AG20443 (cell line): ENCODE data around the gene SPTB.

Experiments
- DNase-seq: peaks from one replicate; pipeline ENCODE4 v3.0.0; 2012; ENCODE audit warnings: low spot score, mixed read lengths

Gene SPTB

DNA sequence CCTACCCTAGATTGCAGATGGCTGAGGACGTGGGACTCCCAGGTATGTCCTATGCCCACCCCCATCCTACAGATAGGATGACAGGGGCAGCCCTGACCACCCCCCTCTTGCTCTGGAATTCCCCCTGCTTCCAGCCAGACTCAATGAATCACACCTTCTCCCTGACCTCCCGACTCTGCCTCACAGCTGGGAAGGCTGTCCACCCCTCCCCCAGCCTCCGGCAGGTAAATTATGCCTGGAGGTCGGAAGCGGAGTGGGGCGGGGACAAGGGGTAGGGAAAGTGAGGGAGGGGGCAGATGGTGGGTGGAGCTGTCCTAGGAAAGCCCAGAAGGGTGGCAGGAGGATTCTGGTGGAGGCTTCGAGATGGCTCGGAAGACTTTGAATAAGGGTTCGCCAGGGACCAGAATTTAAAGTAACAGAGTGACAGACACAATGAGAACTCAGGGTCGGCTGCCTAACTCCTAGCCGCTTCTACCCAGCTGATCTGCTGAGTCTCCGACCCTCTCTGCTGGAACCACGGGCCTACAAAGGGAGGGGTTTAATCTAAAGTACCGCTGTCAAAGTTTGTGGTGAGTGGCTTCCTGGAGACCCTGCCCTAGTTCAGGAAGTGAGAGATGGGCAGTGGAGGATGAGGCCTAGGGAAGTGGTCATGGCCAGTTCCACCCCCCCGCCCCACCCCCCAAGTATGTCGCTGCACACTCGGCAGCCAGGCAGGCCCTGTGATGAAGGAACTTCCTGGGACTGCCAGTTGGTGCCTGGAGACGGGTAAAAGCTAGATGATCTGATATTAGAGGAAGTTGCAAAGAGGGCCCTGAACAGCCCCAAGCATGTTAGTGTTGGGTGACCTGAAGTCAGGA is 171.3 kb downstream of the SPTB start:
- DNase-seq = no peak

DNA sequence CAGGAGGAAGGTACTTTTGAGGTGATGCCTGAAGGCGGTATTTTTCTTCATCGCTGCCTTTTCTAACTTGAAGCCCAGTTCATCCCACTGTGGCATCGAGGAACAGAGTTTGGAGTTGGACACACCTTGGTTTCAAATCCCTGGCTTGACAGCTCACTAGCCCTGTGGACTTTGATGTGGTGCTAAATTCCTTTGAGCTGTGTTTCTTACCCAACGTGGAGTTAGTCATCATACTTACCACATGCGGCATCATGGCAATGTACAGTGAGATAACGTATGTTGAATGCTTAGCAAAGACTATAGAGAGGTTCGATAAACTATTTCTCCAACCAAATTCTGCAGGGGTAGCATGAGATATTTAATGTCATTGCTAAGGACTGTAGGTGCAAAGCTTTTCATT is 172.0 kb downstream of the SPTB start:
- peak; percentile 49 for DNase-seq

DNA sequence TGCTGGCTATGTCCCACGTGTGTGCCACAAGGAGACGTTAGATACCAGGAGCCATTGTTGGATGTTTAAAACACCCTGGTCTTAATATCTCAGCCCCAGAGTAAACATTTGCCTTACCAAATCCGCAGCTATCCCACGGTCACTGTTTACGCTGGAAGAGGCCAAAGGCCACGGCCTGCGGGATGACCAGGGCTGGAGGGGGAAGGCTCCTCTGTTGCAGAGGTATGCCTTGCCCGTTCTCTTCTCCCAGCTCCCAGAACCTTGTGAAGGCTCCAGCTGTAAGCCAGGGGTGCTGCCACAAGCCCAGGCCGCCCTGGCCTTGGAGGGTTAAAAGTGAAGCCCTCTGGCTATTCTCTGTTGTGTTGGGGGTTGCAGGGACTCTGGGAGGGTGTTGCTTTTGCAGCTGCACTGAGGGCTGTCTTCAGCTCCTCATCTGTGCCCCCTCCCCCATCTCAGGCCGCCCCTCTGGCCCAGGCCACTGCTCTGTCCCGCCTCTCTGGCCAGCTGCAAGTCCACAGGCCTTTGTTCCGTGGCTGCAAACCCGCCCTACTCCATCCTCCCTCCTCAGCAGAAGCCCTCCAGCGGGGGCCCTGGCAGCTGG is 173.0 kb downstream of the SPTB start:
- DNase-seq = no peak

DNA sequence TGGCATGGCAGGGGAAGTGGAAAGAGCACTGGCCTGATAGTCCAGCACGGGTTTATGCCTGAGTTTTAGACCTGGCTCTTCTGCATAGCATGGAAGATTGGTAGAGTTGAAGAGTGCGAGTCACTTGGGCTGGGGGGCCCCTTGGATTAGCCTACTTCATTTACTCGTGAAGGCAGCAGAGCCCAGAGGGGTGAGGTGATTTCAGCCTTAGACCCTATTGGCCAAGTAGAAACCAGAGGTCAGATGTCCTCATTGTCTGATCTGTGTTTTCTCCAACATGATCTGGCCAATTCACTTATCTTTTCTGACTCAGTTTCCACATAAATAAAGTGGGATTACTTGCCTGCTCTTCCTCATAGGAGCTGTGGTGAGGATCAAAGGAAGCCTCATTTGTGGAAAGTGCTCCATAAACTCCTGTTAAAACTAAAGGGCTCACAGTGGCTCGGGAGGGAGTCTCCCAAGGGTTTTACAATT is 173.6 kb downstream of the SPTB start:
- no peak for DNase-seq

DNA sequence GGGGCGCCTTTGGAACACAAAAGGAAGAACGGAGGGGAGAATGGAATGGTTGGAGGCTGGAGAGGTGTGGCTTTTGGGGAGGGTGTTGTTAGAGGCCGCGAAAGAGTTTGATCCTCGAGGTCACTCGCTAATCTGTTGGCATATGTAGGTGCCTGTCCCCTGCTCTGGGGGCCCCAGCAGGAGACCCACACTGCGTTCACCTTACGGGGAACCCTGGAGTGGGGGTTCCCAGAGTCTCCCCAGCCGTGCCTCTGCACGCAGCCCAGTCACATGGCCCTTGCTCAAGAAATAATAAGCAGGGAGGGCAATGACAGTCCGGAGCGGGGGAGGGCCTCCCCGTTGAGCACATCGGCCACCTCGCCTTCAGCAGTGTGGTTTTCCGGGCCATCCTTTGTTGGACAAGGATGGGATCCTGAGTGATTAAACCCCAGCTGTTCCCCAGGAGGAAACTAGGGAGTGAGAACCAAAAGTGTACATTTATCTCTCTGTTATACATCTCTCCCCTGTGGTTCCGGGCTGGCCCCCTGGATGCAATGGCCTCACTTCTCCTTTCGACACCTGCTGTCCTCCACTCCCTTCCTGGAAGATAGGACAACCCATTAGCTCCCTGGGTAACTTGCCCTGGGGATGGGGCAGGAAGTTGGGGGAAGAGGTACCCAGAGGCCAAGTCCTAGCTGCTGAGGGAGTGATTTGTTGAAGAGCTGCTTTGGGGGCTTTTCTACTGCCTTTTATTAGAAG is 174.2 kb downstream of the SPTB start:
- DNase-seq = peak; percentile 49

DNA sequence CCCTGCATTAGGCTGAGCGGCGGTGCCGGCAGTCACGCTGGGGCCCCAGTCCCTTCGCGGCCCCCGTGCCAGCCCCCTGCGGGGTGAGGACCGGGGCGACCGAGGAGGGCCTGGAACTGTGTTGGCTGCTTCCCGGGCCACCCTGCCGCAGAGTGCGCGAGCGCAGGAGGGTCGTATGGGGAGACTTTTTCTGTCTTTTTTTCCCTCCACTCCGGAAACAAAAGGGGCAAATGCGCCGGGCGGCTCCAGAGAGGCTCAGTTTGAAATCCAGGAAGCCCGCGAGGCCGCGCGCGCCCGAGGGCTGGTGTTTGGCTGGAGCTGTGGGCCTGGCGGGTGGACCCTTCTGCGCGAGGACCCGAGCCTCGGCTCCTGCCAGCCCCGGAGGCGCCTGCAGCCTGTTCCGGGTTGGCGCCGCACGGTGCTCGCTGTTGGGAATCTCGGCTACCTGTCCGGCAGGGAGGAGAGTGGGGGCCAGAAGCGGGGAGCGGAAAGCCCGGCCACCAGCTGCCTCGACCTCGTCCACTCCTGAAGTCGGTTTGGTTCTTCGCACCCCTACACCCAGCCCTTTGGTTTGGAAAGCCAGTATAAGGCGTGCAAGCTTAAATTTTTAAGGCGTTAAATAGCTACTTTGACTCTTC is 174.8 kb downstream of the SPTB start:
- DNase-seq = peak; percentile 57

DNA sequence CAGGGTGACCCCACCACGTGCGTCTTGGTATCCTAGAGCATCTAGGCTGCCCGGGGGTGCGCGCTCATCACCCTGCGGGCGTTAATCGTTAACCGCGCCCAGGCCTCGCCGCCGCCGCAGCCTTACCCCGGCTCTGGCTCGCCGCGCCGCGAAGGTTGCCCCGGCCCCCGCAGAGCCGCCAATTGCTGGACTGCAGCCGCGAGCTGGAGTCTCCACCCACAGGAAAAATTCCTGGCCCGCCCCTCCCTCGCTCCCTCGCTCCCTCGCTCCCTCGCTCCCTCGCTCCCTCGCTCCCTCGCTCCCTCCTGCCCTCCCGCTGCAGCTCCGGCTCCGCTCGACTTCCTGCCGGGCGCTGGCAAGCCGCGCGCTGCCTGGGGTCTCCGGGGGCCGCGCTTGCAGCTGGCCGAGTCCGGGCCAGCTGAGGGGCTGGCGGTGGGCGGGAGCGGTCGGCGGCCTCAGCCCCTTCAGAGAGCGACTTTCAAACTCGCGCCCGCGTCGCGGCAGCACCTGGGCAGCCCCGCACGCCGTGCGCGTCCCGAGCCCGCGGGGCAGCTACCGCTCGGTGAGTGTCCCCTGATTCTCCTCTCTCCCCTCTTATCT is 175.5 kb downstream of the SPTB start, which contains the start of gene PLEKHG3:
Gene PLEKHG3 (plus strand): TSS at position 282 of the 600 bp plus-strand sequence. CDS start 23,208 bp downstream, outside the sequence.
- DNase-seq = peak; percentile 89

- DNase-seq = no peak
Observed at GRCh38 chr14:64703395-64704142, 176.1 kb downstream of the SPTB start.

DNA sequence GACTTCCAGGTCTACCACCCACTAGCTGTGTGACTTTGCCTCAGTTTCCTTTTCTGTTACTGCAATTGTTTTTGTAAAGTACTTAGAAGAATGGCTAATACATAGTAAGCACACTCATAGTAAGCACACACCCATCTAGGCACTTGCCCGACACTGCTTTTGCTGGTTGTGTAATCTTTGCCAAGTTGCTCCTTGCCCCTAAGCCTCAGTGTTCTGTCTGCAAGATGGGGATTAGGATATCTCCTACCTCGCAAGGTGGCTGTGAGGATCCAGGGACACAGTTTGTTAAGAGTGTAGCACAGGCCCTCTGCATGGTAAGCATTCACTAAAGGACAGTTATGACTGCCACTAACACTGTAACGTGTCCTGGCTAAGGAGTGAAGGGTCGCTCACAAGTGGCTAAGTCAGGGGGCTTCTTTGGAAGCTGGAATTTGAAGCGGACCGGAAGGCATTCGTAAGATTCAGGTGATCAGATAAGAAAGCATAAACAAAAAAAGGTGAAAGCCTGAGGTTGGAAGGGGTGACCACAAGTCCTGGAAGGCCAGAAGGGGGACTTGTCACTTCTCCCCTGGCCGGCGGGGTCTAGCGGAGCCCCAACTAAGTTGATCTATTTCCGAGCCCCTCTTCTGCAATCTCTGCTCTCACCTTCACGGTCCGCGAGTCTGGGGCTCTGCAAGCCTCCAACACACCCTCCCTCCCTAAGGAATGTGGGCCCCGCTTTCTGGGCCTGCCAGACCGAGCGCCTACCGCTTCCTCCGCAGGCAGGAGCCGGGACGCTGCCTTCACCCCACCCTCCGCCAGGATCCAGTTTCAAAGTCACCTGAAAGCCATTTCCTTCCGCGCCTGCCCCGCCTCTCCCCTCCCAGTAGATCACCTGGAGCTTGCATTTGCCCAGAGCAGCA is 177.0 kb downstream of the SPTB start:
- DNase-seq = no peak

DNA sequence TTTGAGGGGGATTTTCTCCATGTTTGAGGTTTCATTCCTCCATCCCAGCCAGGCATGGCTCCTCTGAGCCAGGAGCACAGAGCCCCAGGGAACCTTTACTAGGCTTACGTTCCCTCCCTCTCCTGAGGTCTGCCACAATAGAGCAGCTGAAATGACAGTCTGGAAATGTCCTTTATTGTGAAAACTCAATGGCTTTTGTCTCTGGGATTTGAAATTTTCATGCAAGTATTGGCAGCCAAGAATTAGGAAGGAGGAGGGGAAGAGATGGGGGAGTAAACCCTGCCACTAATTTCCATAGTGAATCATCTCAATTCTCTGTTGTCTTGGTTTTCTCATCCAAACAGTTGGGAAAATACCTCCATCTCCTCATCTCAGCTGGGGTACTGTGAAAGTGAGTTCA is 178.0 kb downstream of the SPTB start:
- DNase-seq = no peak

- no peak for DNase-seq
Observed at GRCh38 chr14:64700894-64701293, 178.8 kb downstream of the SPTB start.

GRCh38 chr14:64700290-64700689 is 179.4 kb downstream of the SPTB start:
- DNase-seq = no peak

- no peak for DNase-seq
Observed at GRCh38 chr14:64698903-64699302, 180.8 kb downstream of the SPTB start.

DNA sequence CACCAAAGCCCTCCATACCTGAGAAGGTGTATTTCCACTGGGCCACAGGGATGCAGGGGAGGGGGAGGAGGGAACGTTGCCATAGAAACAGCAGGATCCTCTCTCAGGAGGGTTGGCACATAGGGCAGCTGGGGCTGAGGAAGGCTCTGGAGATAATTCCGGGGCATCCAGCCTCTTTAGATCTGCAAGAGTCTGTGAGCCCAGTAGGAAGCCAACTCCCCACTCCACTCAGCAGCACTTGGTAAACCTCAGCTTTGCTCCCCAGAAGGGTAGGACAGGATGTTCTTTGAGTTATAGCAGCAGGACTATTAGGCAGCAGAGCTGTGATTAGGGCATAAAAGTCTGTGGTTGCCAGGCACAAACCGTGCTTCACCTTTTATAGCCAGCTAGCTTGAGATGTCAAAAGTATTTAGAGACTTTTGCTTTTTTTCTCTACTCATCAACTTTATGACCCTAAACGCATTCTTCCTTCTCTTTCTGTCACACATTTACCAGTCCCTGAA is 183.3 kb downstream of the SPTB start:
- no peak for DNase-seq
